ENCODE measurements around the gene EHHADH.
"Not testable (repeated sequence)": the region's sequence is repeated elsewhere in the genome, so short reads cannot be mapped to it uniquely, and the experiment has no call there.

Gene EHHADH

GRCh38 chr3:185251272-185251671 is 2.6 kb downstream of the EHHADH start:
- DNase-seq (ENCODE audit: low read depth in 2 of 2) = no peak

GRCh38 chr3:185250653-185251052 is 3.2 kb downstream of the EHHADH start:
- DNase-seq (ENCODE audit: low read depth in 2 of 2) = no peak

GRCh38 chr3:185250247-185250646 is 3.6 kb downstream of the EHHADH start:
- DNase-seq (ENCODE audit: low read depth in 2 of 2) = no peak

- DNase-seq (ENCODE audit: low read depth in 2 of 2) = no peak
Measured at GRCh38 chr3:185242642-185243041, 11.2 kb downstream of the EHHADH start.

GRCh38 chr3:185236969-185237368 is 16.9 kb downstream of the EHHADH start:
- DNase-seq (ENCODE audit: low read depth in 2 of 2) = no peak

- DNase-seq (ENCODE audit: low read depth in 2 of 2) = no peak
Measured at GRCh38 chr3:185233328-185233727, 20.5 kb downstream of the EHHADH start.

- not testable (repeated sequence) for DNase-seq (ENCODE audit: low read depth in 2 of 2)
Measured at GRCh38 chr3:185226526-185226925, 27.3 kb downstream of the EHHADH start.

GRCh38 chr3:185225523-185225922 is 28.3 kb downstream of the EHHADH start:
- DNase-seq (ENCODE audit: low read depth in 2 of 2) = no peak

- no peak for DNase-seq (ENCODE audit: low read depth in 2 of 2)
Measured at GRCh38 chr3:185225080-185225479, 28.8 kb downstream of the EHHADH start.

GRCh38 chr3:185221203-185221602 is 32.6 kb downstream of the EHHADH start:
- DNase-seq (ENCODE audit: low read depth in 2 of 2) = no peak

GRCh38 chr3:185216607-185216958 is 37.3 kb downstream of the EHHADH start:
- DNase-seq (ENCODE audit: low read depth in 2 of 2) = no peak

GRCh38 chr3:185215873-185216606 is 37.8 kb downstream of the EHHADH start:
- no peak for DNase-seq (ENCODE audit: low read depth in 2 of 2)

GRCh38 chr3:185212559-185212958 is 41.3 kb downstream of the EHHADH start:
- no peak for DNase-seq (ENCODE audit: low read depth in 2 of 2)

GRCh38 chr3:185212086-185212485 is 41.8 kb downstream of the EHHADH start:
- no peak for DNase-seq (ENCODE audit: low read depth in 2 of 2)

- DNase-seq (ENCODE audit: low read depth in 2 of 2) = no peak
Measured at GRCh38 chr3:185210621-185211142, 43.2 kb downstream of the EHHADH start.

- DNase-seq (ENCODE audit: low read depth in 2 of 2) = no peak
Measured at GRCh38 chr3:185208823-185209222, 45.0 kb downstream of the EHHADH start.

- DNase-seq (ENCODE audit: low read depth in 2 of 2) = peak in 1 of 2 donors; percentile 2
Measured at GRCh38 chr3:185207931-185208746, 45.7 kb downstream of the EHHADH start.

GRCh38 chr3:185207481-185207880 is 46.4 kb downstream of the EHHADH start:
- DNase-seq (ENCODE audit: low read depth in 2 of 2) = no peak

GRCh38 chr3:185205865-185206264 is 48.0 kb downstream of the EHHADH start:
- no peak for DNase-seq (ENCODE audit: low read depth in 2 of 2)

- no peak for DNase-seq (ENCODE audit: low read depth in 2 of 2)
Measured at GRCh38 chr3:185204894-185205293, 49.0 kb downstream of the EHHADH start.

- DNase-seq (ENCODE audit: low read depth in 2 of 2) = no peak
Measured at GRCh38 chr3:185200639-185201038, 53.2 kb downstream of the EHHADH start.

- no peak for DNase-seq (ENCODE audit: low read depth in 2 of 2)
Measured at GRCh38 chr3:185199671-185200070, 54.2 kb downstream of the EHHADH start.

GRCh38 chr3:185199206-185199605 is 54.6 kb downstream of the EHHADH start:
- no peak for DNase-seq (ENCODE audit: low read depth in 2 of 2)
